ENCODE measurements around the gene MKNK2. TPM values are rescaled to one million over a fixed set of nuclear protein-coding genes. Genes with fewer than 3 reads are reported as not detected.

Gene MKNK2
- total RNA-seq, 1 experiment from 2014 or later: 271 TPM

DNA sequence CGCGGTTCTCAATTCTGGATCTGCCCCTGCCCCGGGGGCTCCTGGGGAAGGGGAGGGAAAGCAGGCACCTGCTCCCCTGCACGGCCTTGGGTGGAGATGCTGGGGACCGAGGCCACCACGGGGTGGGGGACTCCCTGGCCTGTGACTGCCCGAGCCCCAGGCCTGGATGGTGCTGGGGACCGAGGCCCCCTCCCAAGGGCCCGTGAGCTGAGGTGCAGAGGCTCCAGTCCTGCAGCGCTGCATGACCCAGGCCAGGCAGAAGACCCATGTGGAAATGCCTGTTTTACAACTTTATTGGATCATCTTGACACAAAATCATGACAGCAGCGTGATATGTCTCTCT, 49.6 kb upstream of the MKNK2 start:
- Histone ChIP-seq H2AFZ (ENCODE audit: low read depth, low read length, poor library complexity, severe bottlenecking) (no peak overlapping the region), H3K9ac (ENCODE audit: low read length) (no peak overlapping the region), H3K79me2 (ENCODE audit: insufficient read depth, low read length) (peaks cover 18% of the 10 kb centered on the region; the same call in 1 of the 2 replicates), H3K4me2 (ENCODE audit: low read length) (no peak overlapping the region), H3K27me3 (ENCODE audit: insufficient read depth, low read length) (no peaks in the 10 kb centered on the region), H3K9me3 (ENCODE audit: control insufficient read depth in 1 of 2, insufficient read depth in 1 of 2, low read depth in 1 of 2, low read length in 2 of 2) (no peaks in the 10 kb centered on the region; a peak in 1 of 4 replicates), H3K4me3 (replicated peaks in 1 of 2; ENCODE audit: low read depth in 1 of 2, low read length in 2 of 2) (no peak overlapping the region), H3K4me1 (ENCODE audit: control insufficient read depth in 1 of 2, insufficient read depth in 2 of 2, low read length in 2 of 2) (peaks cover 9 to 10% of the 10 kb centered on the region in 2 experiments), H4K20me1 (ENCODE audit: insufficient read depth) (no peaks in the 10 kb centered on the region), H3K27ac (ENCODE audit: low read depth, low read length) (no peak overlapping the region), H3K9me2 (ENCODE audit: insufficient read depth) (no peaks in the 10 kb centered on the region), H3K36me3 (ENCODE audit: control insufficient read depth in 1 of 2, insufficient read depth in 2 of 2, low read length in 2 of 2) (peaks cover 16 to 18% of the 10 kb centered on the region in 2 experiments; a peak in 3 of 4 replicates)
- RAD21 ChIA-PET (ENCODE audit: low non-redundant PET in 1 of 2, low total read pairs in 2 of 2, uncharacterized antibody in 2 of 2, unreplicated experiment in 2 of 2): no interaction called here
- TF ChIP-seq SRF (IDR thresholded peaks at IDR 0.05; ENCODE audit: low read depth): no peak
- no peak for TF ChIP-seq FOSL1 (IDR thresholded peaks at IDR 0.05; ENCODE audit: low read depth)
- TF ChIP-seq, protein P1, sequence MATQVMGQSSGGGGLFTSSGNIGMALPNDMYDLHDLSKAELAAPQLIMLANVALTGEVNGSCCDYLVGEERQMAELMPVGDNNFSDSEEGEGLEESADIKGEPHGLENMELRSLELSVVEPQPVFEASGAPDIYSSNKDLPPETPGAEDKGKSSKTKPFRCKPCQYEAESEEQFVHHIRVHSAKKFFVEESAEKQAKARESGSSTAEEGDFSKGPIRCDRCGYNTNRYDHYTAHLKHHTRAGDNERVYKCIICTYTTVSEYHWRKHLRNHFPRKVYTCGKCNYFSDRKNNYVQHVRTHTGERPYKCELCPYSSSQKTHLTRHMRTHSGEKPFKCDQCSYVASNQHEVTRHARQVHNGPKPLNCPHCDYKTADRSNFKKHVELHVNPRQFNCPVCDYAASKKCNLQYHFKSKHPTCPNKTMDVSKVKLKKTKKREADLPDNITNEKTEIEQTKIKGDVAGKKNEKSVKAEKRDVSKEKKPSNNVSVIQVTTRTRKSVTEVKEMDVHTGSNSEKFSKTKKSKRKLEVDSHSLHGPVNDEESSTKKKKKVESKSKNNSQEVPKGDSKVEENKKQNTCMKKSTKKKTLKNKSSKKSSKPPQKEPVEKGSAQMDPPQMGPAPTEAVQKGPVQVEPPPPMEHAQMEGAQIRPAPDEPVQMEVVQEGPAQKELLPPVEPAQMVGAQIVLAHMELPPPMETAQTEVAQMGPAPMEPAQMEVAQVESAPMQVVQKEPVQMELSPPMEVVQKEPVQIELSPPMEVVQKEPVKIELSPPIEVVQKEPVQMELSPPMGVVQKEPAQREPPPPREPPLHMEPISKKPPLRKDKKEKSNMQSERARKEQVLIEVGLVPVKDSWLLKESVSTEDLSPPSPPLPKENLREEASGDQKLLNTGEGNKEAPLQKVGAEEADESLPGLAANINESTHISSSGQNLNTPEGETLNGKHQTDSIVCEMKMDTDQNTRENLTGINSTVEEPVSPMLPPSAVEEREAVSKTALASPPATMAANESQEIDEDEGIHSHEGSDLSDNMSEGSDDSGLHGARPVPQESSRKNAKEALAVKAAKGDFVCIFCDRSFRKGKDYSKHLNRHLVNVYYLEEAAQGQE (IDR thresholded peaks at IDR 0.05; ENCODE audit: low read depth): no peak
- TF ChIP-seq ELF1 (IDR thresholded peaks at IDR 0.05; ENCODE audit: borderline replicate concordance, low read depth): no peak
- TF ChIP-seq, protein P2, sequence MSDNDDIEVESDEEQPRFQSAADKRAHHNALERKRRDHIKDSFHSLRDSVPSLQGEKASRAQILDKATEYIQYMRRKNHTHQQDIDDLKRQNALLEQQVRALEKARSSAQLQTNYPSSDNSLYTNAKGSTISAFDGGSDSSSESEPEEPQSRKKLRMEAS (IDR thresholded peaks at IDR 0.05): no peak
- CTCF ChIA-PET: no interaction called here
- POLR2A ChIA-PET: no interaction called here
- intact Hi-C loops (cut with micrococcal nuclease): no loop called here
- no TSS peak for BruUV-seq (replicated peaks)
- no peak for ATAC-seq
- DNase-seq (ENCODE audit: low read depth, low spot score): no peak
